K562 (cell line): ENCODE data around the gene FAM50A. TPM values are rescaled to one million over a fixed set of nuclear protein-coding genes. Genes with fewer than 3 reads are reported as not detected.
A peak's percentile ranks its signal among the peaks of the same experiment; 100 is the strongest.

ENCODE experiments used
- CBX8 ChIP-seq: fragments of 200-600 bp; sonication (generic); IDR thresholded peaks from 2 replicates; pipeline ENCODE4 v1.6.1; 2012; ENCODE audit warnings: borderline replicate concordance, mixed run types, low read depth, mild to moderate bottlenecking, moderate library complexity, mixed read lengths, low read length, control low read depth, inconsistent platforms; ENCODE audit not compliant: poor library complexity, severe bottlenecking; ENCODE audit errors: extremely low read depth
- ELF4 ChIP-seq: fragments of 450-650 bp; formaldehyde crosslinking; IDR thresholded peaks from 2 replicates; pipeline ENCODE4 v1.4.0; 2022; ENCODE audit warnings: missing genetic modification characterization
- ETV1 ChIP-seq: fragments of 450-650 bp; conservative IDR thresholded peaks from 2 replicates; pipeline ENCODE4 v1.6.1; 2016; ENCODE audit warnings: missing genetic modification characterization, control low read depth, low read depth, missing compliant biosample characterization
- FOSL1 ChIP-seq: fragments of 200-800 bp; sonication (Bioruptor generic); conservative IDR thresholded peaks from 2 replicates; pipeline ENCODE4 v1.6.1; 2016; ENCODE audit warnings: missing genetic modification characterization, missing compliant biosample characterization
- GATAD2B ChIP-seq: fragments of 450-650 bp; IDR thresholded peaks from 2 replicates; pipeline ENCODE4 v1.6.1; 2017; ENCODE audit warnings: mild to moderate bottlenecking, borderline replicate concordance
- HDAC1 ChIP-seq, 2 experiments: fragments of 450-650 bp; IDR thresholded peaks; 2 replicates each; pipeline ENCODE4 v1.6.1; 2016 to 2017; ENCODE audit warnings: inconsistent platforms in 1 of 2, mild to moderate bottlenecking in 1 of 2, moderate library complexity in 1 of 2
- LCOR ChIP-seq: sonication (generic); formaldehyde crosslinking; IDR thresholded peaks from 2 replicates; pipeline ENCODE4 v1.8.0; 2022; ENCODE audit warnings: mild to moderate bottlenecking, missing genetic modification reagents
- RBFOX2 ChIP-seq: fragments of 200-400 bp; formaldehyde crosslinking; IDR thresholded peaks from 2 replicates; pipeline ENCODE4 v1.6.1; 2017; ENCODE audit warnings: low read depth, mild to moderate bottlenecking, low read length, moderate library complexity
- RBM22 ChIP-seq: fragments of 200-400 bp; formaldehyde crosslinking; IDR thresholded peaks from 2 replicates; pipeline ENCODE4 v1.6.1; 2018; ENCODE audit warnings: low read length, low read depth; ENCODE audit not compliant: poor library complexity, severe bottlenecking
- RFX1 ChIP-seq: fragments of 450-650 bp; IDR thresholded peaks from 2 replicates; pipeline ENCODE4 v1.6.1; 2016; ENCODE audit warnings: mild to moderate bottlenecking, moderate library complexity
- SIN3A ChIP-seq, 2 experiments: fragments of 150-350 bp in 1 of 2; IDR thresholded peaks; 2 replicates each; pipeline ENCODE4 v1.6.1; 2011 to 2016; ENCODE audit warnings: borderline replicate concordance in 2 of 2, low read depth in 2 of 2, low read length in 2 of 2, mild to moderate bottlenecking in 2 of 2, moderate library complexity in 2 of 2; ENCODE audit not compliant: control insufficient read depth in 1 of 2
- SMAD4 ChIP-seq: fragments of 250-450 bp; sonication (Bioruptor Pico); conservative IDR thresholded peaks from 2 replicates; pipeline ENCODE4 v1.8.0; 2021; ENCODE audit warnings: inconsistent platforms, mild to moderate bottlenecking, moderate library complexity
- SMC3 ChIP-seq: conservative IDR thresholded peaks from 2 replicates; pipeline ENCODE4 v1.6.1; 2011; ENCODE audit warnings: low read depth, low read length, improper control_type of control experiment; ENCODE audit not compliant: insufficient read depth
- TBL1XR1 ChIP-seq, 2 experiments: IDR thresholded peaks; 2 replicates each; pipeline ENCODE4 v1.6.1; 2012; ENCODE audit warnings: improper control_type of control experiment in 2 of 2, low read length in 2 of 2, mild to moderate bottlenecking in 1 of 2
- TCF7 ChIP-seq: sonication (generic); IDR thresholded peaks from 2 replicates; pipeline ENCODE4 v1.6.1; 2016; ENCODE audit warnings: antibody characterized with exemption, borderline replicate concordance
- TEAD1 ChIP-seq, 2 experiments: fragments of 450-650 bp in 1 of 2; sonication (generic) in 1 of 2; formaldehyde crosslinking; IDR thresholded peaks; 2 replicates each; pipeline versions ENCODE4 v1.4.0 to v1.8.0; 2020 to 2022; ENCODE audit warnings: mild to moderate bottlenecking in 2 of 2, missing genetic modification reagents in 1 of 2
- ZBTB17 ChIP-seq: fragments of 450-650 bp; formaldehyde crosslinking; IDR thresholded peaks from 2 replicates; pipeline ENCODE4 v1.4.0; 2020; ENCODE audit warnings: mild to moderate bottlenecking
- polyA plus RNA-seq, 8 experiments: library from polyadenylated mRNA; depleted of rRNA in 4 of 8; stranded (reverse) in 5 of 8; unstranded in 3 of 8; fragments of >200 nt; fragmentation: Nextera tagmentation in 2 of 8; fragmentation: Illumina TruSeq in 1 of 8; extraction: Ambion mirVana in 2 of 8; extraction: Trizol in 1 of 8; gene quantifications; 2 replicates each; pipeline versions ENCODE4 v1.2.1 to v1.2.3, GENCODE V29; 2011 to 2014; ENCODE audit warnings: inconsistent platforms in 1 of 8, missing spikeins in 1 of 8
- total RNA-seq, 7 experiments: library from RNA; depleted of rRNA in 6 of 7; stranded (reverse); fragments of >200 nt in 6 of 7; fragmentation: Illumina TruSeq in 2 of 7; extraction: Trizol in 2 of 7; gene quantifications; 2 replicates each; pipeline versions ENCODE4 v1.2.1 to v1.2.3, GENCODE V29; 2011 to 2021; ENCODE audit warnings: low replicate concordance in 1 of 7
- TF ChIP-seq, protein P1 (sequence below): IDR thresholded peaks from 2 replicates; pipeline ENCODE4 v1.6.1; 2011; ENCODE audit warnings: borderline replicate concordance, low read depth, mild to moderate bottlenecking, moderate library complexity, low read length; ENCODE audit not compliant: insufficient read depth, poor library complexity, severe bottlenecking
- TF ChIP-seq, protein P2 (sequence below): sonication (generic); formaldehyde crosslinking; IDR thresholded peaks from 2 replicates; pipeline ENCODE4 v1.8.0; 2022; ENCODE audit warnings: missing genetic modification reagents, mild to moderate bottlenecking, borderline replicate concordance
- TF ChIP-seq, protein P3 (sequence below), 2 experiments: fragments of 200-800 bp in 1 of 2; sonication (Bioruptor generic) in 1 of 2; sonication (generic) in 1 of 2; formaldehyde crosslinking in 1 of 2; IDR thresholded peaks in 1 of 2; conservative IDR thresholded peaks in 1 of 2; 2 replicates each; pipeline versions ENCODE4 v1.5.0 to v1.6.1; 2016 to 2020; ENCODE audit warnings: missing compliant biosample characterization in 1 of 2, missing genetic modification characterization in 1 of 2, missing genetic modification reagents in 1 of 2

The FAM50A gene
- total and polyA plus RNA-seq, 9 of the 15 experiments (the other 6 are each of a cell fraction or from before 2014, with no cell fraction given), result 4.4 to 114 (median 67.3) TPM

DNA sequence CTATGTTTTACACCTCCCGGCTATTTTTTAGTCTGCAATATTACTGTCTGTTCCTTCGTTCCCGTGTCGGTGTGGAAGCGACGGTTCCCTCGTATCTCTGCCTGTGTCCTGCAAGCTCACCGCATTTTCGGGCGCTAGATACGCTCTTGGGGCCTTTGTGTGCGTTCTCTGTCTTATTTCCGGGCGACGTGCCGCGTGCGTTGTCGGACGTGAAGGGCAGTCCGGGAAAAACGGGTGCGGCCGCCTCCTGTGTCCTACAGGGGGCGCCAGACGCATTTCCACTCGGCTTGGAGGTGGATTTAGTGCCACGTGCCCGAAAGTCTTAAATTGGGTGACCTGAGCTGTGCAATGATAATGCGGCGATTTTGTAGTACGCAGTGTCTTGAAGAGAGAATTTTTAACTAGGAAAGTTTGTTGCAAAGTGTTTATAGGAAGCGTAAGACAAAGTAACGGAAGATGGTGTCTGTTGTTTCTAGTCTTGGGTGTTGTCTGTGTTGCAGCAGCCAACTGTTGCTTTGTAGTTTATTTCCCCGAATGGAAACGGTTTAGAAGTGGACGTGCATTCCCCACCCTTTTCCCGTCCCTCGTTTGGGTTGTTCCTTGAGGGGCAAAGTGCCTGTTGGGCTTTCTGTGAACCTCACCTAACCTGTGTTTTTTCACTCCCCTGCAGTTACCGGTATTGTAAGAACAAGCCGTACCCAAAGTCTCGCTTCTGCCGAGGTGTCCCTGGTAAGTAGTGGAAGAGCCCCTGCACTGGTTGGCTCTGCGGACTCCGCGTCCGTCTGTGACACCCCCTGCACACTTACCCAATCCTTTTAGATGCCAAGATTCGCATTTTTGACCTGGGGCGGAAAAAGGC is 45.0 kb upstream of the FAM50A start (continued):
- TF ChIP-seq, protein P1, sequence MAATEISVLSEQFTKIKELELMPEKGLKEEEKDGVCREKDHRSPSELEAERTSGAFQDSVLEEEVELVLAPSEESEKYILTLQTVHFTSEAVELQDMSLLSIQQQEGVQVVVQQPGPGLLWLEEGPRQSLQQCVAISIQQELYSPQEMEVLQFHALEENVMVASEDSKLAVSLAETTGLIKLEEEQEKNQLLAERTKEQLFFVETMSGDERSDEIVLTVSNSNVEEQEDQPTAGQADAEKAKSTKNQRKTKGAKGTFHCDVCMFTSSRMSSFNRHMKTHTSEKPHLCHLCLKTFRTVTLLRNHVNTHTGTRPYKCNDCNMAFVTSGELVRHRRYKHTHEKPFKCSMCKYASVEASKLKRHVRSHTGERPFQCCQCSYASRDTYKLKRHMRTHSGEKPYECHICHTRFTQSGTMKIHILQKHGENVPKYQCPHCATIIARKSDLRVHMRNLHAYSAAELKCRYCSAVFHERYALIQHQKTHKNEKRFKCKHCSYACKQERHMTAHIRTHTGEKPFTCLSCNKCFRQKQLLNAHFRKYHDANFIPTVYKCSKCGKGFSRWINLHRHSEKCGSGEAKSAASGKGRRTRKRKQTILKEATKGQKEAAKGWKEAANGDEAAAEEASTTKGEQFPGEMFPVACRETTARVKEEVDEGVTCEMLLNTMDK, result peak; percentile 97
- TF ChIP-seq SMAD4 (CRISPR knock-in tag) (peak; percentile 41; the same call in 1 of the 2 replicates), SMC3 (0 out of 2 replicates have a peak, but pooled peaks have one; percentile 2), RFX1 (no peak), CBX8 (no peak), ELF4 (CRISPR knock-in tag) (no peak), GATAD2B (0 out of 2 replicates have a peak, but pooled peaks have one; percentile 13), ZBTB17 (CRISPR knock-in tag) (0 out of 2 replicates have a peak, but pooled peaks have one; percentile 15), HDAC1 (IDR thresholded peaks at IDR 0.05) (peak in 1 of 2 experiments; percentile 82; a peak in 3 of 4 replicates), TBL1XR1 (IDR thresholded peaks at IDR 0.05; ENCODE audit: low read length in 2 of 2) (no peak), FOSL1 (tag) (peak; percentile 18), LCOR (peak; percentile 17; the same call in 1 of the 2 replicates), RBFOX2 (peak; percentile 93), SIN3A (IDR thresholded peaks at IDR 0.05; ENCODE audit: borderline replicate concordance in 2 of 2, control insufficient read depth in 1 of 2, low read depth in 2 of 2, low read length in 2 of 2) (peak in 1 of 2 experiments; percentile 2; a peak in 1 of 4 replicates), RBM22 (peak; percentile 95), TEAD1 (CRISPR knock-in tag; IDR thresholded peaks at IDR 0.05) (no peak), TCF7 (0 out of 2 replicates have a peak, but pooled peaks have one; percentile 13), ETV1 (peak; percentile 78)
- TF ChIP-seq, protein P2, sequence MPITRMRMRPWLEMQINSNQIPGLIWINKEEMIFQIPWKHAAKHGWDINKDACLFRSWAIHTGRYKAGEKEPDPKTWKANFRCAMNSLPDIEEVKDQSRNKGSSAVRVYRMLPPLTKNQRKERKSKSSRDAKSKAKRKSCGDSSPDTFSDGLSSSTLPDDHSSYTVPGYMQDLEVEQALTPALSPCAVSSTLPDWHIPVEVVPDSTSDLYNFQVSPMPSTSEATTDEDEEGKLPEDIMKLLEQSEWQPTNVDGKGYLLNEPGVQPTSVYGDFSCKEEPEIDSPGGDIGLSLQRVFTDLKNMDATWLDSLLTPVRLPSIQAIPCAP (CRISPR knock-in tag), result peak; percentile 17; the same call in 1 of the 2 replicates
- TF ChIP-seq, protein P3, sequence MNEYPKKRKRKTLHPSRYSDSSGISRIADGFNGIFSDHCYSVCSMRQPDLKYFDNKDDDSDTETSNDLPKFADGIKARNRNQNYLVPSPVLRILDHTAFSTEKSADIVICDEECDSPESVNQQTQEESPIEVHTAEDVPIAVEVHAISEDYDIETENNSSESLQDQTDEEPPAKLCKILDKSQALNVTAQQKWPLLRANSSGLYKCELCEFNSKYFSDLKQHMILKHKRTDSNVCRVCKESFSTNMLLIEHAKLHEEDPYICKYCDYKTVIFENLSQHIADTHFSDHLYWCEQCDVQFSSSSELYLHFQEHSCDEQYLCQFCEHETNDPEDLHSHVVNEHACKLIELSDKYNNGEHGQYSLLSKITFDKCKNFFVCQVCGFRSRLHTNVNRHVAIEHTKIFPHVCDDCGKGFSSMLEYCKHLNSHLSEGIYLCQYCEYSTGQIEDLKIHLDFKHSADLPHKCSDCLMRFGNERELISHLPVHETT (CRISPR knock-in tag; conservative IDR thresholded peaks at IDR 0.05 in 1 of 2, IDR thresholded peaks at IDR 0.05 in 1 of 2), result peak in 1 of 2 experiments; percentile 2; a peak in 1 of 4 replicates
